ENCODE results near the gene C19orf12. TPM values are rescaled to one million over a fixed set of nuclear protein-coding genes. Genes with fewer than 3 reads are reported as not detected.

The C19orf12 gene
- total RNA-seq, result 33.1 and 36.6 TPM in 2 replicates

GRCh38 chr19:29714953-29715700, at the start of gene C19orf12:
TSS of gene C19orf12 (minus strand) at chr19:29715261. CDS start at chr19:29708413, 6,848 bp downstream.

GRCh38 chr19:29665215-29665825, 49.7 kb downstream of the C19orf12 start, which contains the start of gene PLEKHF1:
TSS of gene PLEKHF1 (plus strand) at chr19:29665461. CDS start at chr19:29673840, 8,379 bp downstream.

Other genes with a start within 250 kb of the C19orf12 start
- gene VSTM2B, start 189.3 kb downstream of the C19orf12 start, total RNA-seq, result not detected in 2 replicates
- 72.3 and 89.3 TPM in 2 replicates for gene POP4, start 109.0 kb downstream of the C19orf12 start, total RNA-seq
- gene PLEKHF1, start 49.8 kb downstream of the C19orf12 start, total RNA-seq, result 12.1 and 16.1 TPM in 2 replicates
- gene CCNE1, start 96.7 kb upstream of the C19orf12 start, total RNA-seq, result 6.4 and 7.8 TPM in 2 replicates
- 23.5 and 27.0 TPM in 2 replicates for gene URI1, start 227.0 kb upstream of the C19orf12 start, total RNA-seq

Data from mammary microvascular endothelial cell (primary cell).